Measurements from ENCODE around the gene PRKCE. TPM values are rescaled to one million over a fixed set of nuclear protein-coding genes. Genes with fewer than 3 reads are reported as not detected.

The PRKCE gene
- total and polyA plus RNA-seq, 2 donors (not counting 3 experiments of a cell fraction or from before 2014, with no cell fraction given): 27.9 to 33.9 TPM

- no peaks in the 10 kb centered on the region for H4K20me1 ChIP-seq (replicated peaks; ENCODE audit: control insufficient read depth, extremely low read depth, insufficient read depth, low read length)
- H3K4me3 ChIP-seq (replicated peaks in 1 of 3; ENCODE audit: insufficient read depth in 1 of 3, low read depth in 1 of 3, low read length in 3 of 3): no peak overlapping the region
- dilution Hi-C loops (cut with MboI; ENCODE audit: extremely low pct_ligation_motif_present, low sequenced_read_pairs) (no loop called here), intact Hi-C loops (cut with micrococcal nuclease) (loop anchor here (5.0 kb wide), 1 partner anchor 45 kb away; no protein-coding TSS in a partner anchor)
- POLR2A ChIA-PET: no interaction called here
- peak; percentile 56 for DNase-seq (ENCODE audit: low read depth, low spot score)
- H3K79me2 ChIP-seq (ENCODE audit: control insufficient read depth, insufficient read depth, low read length): no peaks in the 10 kb centered on the region
- TF ChIP-seq CTCF (IDR thresholded peaks at IDR 0.05; ENCODE audit: extremely low read depth in 1 of 2, insufficient read depth in 1 of 2, low read depth in 1 of 2, low read length in 2 of 2) (no peak), JUN (IDR thresholded peaks at IDR 0.05; ENCODE audit: borderline replicate concordance, insufficient read depth, insufficient read length, low read depth) (peak; percentile 48), EZH2 (IDR thresholded peaks at IDR 0.05; ENCODE audit: borderline replicate concordance, low read depth, low read length, severe bottlenecking) (no peak), MYC (IDR thresholded peaks at IDR 0.05; ENCODE audit: low read depth, low read length) (no peak), GATA2 (IDR thresholded peaks at IDR 0.05; ENCODE audit: insufficient read depth, insufficient read length, low read depth, low read length) (no peak), POLR2AphosphoS5 (IDR thresholded peaks at IDR 0.05; ENCODE audit: insufficient read depth, low read depth, low read length) (no peak), POLR2A (IDR thresholded peaks at IDR 0.05; ENCODE audit: low read depth, low read length) (no peak), FOS (IDR thresholded peaks at IDR 0.05; ENCODE audit: borderline replicate concordance, insufficient read depth, low read length) (peak; percentile 54)
- TF ChIP-seq, protein P1, sequence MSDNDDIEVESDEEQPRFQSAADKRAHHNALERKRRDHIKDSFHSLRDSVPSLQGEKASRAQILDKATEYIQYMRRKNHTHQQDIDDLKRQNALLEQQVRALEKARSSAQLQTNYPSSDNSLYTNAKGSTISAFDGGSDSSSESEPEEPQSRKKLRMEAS (IDR thresholded peaks at IDR 0.05; ENCODE audit: insufficient read depth, insufficient read length): no peak
- H2AFZ ChIP-seq (ENCODE audit: low read depth, low read length): no peak overlapping the region
- H3K9me3 ChIP-seq (replicated peaks; ENCODE audit: control insufficient read depth, insufficient read depth, low read length): no peaks in the 10 kb centered on the region
- no TSS peak for BruUV-seq (replicated peaks)
- peak overlapping the region; percentile 92 for H3K27ac ChIP-seq (ENCODE audit: insufficient read depth, low read depth, low read length)
- H3K36me3 ChIP-seq (ENCODE audit: control insufficient read depth in 2 of 2, extremely low read depth in 1 of 2, insufficient read depth in 2 of 2, low read length in 2 of 2): no peaks in the 10 kb centered on the region
- peaks cover 39% of the 10 kb centered on the region for H3K4me1 ChIP-seq (ENCODE audit: control insufficient read depth, extremely low read depth, insufficient read depth, low read length)
- no peaks in the 10 kb centered on the region for H3K27me3 ChIP-seq (ENCODE audit: control insufficient read depth in 2 of 2, insufficient read depth in 2 of 2, low read length in 2 of 2)
- H3K9me1 ChIP-seq (replicated peaks; ENCODE audit: control insufficient read depth, extremely low read depth, insufficient read depth, low read length): no peaks in the 10 kb centered on the region
- CTCF ChIA-PET: interaction anchor here (0.6 to 3.5 kb wide), 5 partner anchors 8 to 166 kb away, joined by 3 to 17 read pairs (median 6); no protein-coding TSS in a partner anchor
- FAIRE-seq: peak; percentile 71
- H3K9ac ChIP-seq (replicated peaks; ENCODE audit: extremely low read depth, insufficient read depth, low read length): peak overlapping the region; percentile 39
- H3K4me2 ChIP-seq (ENCODE audit: insufficient read depth, low read length): peak overlapping the region; percentile 20
Observed at GRCh38 chr2:45812011-45812500, 160.6 kb downstream of the PRKCE start.
